ENCODE data around the gene KRTAP5-5.
"Not testable (repeated sequence)": the region's sequence is repeated elsewhere in the genome, so short reads cannot be mapped to it uniquely, and the experiment has no call there.

The KRTAP5-5 gene

GRCh38 chr11:1656670-1657069 is 27.1 kb downstream of the KRTAP5-5 start:
- no peak for DNase-seq

- DNase-seq = no peak
Observed at GRCh38 chr11:1659506-1659905, 29.9 kb downstream of the KRTAP5-5 start.

GRCh38 chr11:1660111-1660867 is 30.7 kb downstream of the KRTAP5-5 start:
- DNase-seq = no peak

GRCh38 chr11:1661454-1662269 is 32.1 kb downstream of the KRTAP5-5 start:
- not testable (repeated sequence) for DNase-seq

- DNase-seq = not testable (repeated sequence)
Observed at GRCh38 chr11:1662699-1663283, 33.2 kb downstream of the KRTAP5-5 start.

GRCh38 chr11:1665313-1665712 is 35.7 kb downstream of the KRTAP5-5 start:
- no peak for DNase-seq

- DNase-seq = no peak
Observed at GRCh38 chr11:1667121-1667850, 37.7 kb downstream of the KRTAP5-5 start.

GRCh38 chr11:1667906-1668305 is 38.3 kb downstream of the KRTAP5-5 start:
- no peak for DNase-seq

- no peak for DNase-seq
Observed at GRCh38 chr11:1668911-1669473, 39.4 kb downstream of the KRTAP5-5 start.

GRCh38 chr11:1669546-1670218 is 40.1 kb downstream of the KRTAP5-5 start:
- DNase-seq = no peak

- DNase-seq = not testable (repeated sequence)
Observed at GRCh38 chr11:1670457-1670856, 40.9 kb downstream of the KRTAP5-5 start.

- DNase-seq = no peak
Observed at GRCh38 chr11:1670905-1671371, 41.4 kb downstream of the KRTAP5-5 start.

- DNase-seq = no peak
Observed at GRCh38 chr11:1671658-1672057, 42.1 kb downstream of the KRTAP5-5 start.

GRCh38 chr11:1672613-1673350 is 43.2 kb downstream of the KRTAP5-5 start:
- no peak for DNase-seq

GRCh38 chr11:1673446-1674172 is 44.0 kb downstream of the KRTAP5-5 start:
- no peak for DNase-seq

GRCh38 chr11:1674173-1675131 is 44.9 kb downstream of the KRTAP5-5 start:
- no peak for DNase-seq

- no peak for DNase-seq
Observed at GRCh38 chr11:1675536-1676228, 46.1 kb downstream of the KRTAP5-5 start.

GRCh38 chr11:1676229-1676740 is 46.7 kb downstream of the KRTAP5-5 start:
- DNase-seq = no peak
